Osteoblast (primary cell): Measurements from ENCODE around the gene ATP8B4. TPM values are rescaled to one million over a fixed set of nuclear protein-coding genes. Genes with fewer than 3 reads are reported as not detected.
"Not testable (repeated sequence)": the region's sequence is repeated elsewhere in the genome, so short reads cannot be mapped to it uniquely, and the experiment has no call there.

Source experiments
- DNase-seq: peaks from one replicate; pipeline ENCODE4 v3.0.0; 2011; ENCODE audit warnings: low spot score, mixed read lengths; ENCODE audit not compliant: insufficient read length; ENCODE audit errors: missing footprints
- H2AFZ ChIP-seq: 2 replicates; pipeline ENCODE4 v1.6.0; 2011; ENCODE audit warnings: mild to moderate bottlenecking, low read length
- H3K27ac ChIP-seq: 2 replicates; pipeline ENCODE4 v1.5.1; 2011; ENCODE audit warnings: mild to moderate bottlenecking, low read depth, low read length, moderate library complexity
- H3K27me3 ChIP-seq: 2 replicates; pipeline ENCODE4 v1.6.0; 2012; ENCODE audit warnings: mild to moderate bottlenecking, control low read depth, inconsistent platforms, low read length, moderate library complexity; ENCODE audit not compliant: insufficient read depth
- H3K36me3 ChIP-seq: 2 replicates; pipeline ENCODE4 v1.5.1; 2011; ENCODE audit warnings: mild to moderate bottlenecking, low read length, control low read depth, moderate library complexity; ENCODE audit not compliant: insufficient read depth
- H3K4me1 ChIP-seq: 2 replicates; pipeline ENCODE4 v1.5.1; 2011; ENCODE audit warnings: mild to moderate bottlenecking, low read length, control low read depth, moderate library complexity; ENCODE audit not compliant: insufficient read depth
- H3K4me2 ChIP-seq: 2 replicates; pipeline ENCODE4 v1.6.0; 2011; ENCODE audit warnings: mild to moderate bottlenecking, low read length; ENCODE audit not compliant: insufficient read depth
- H3K4me3 ChIP-seq: fragments of 200-600 bp; sonication (generic); 3 replicates; pipeline ENCODE4 v1.5.1; 2012; ENCODE audit warnings: mild to moderate bottlenecking, low read length, inconsistent platforms; ENCODE audit not compliant: insufficient read depth
- H3K79me2 ChIP-seq: 2 replicates; pipeline ENCODE4 v1.6.0; 2012; ENCODE audit warnings: mild to moderate bottlenecking, low read length, control low read depth, inconsistent platforms; ENCODE audit not compliant: insufficient read depth
- H3K9me3 ChIP-seq: 2 replicates; pipeline ENCODE4 v1.5.1; 2011; ENCODE audit warnings: low read depth, low read length, control low read depth
- H4K20me1 ChIP-seq: 2 replicates; pipeline ENCODE4 v1.6.0; 2012; ENCODE audit warnings: mild to moderate bottlenecking, low read length, control low read depth; ENCODE audit not compliant: insufficient read depth
- CTCF ChIP-seq: IDR thresholded peaks from 2 replicates; pipeline ENCODE4 v1.5.1; 2011; ENCODE audit warnings: mild to moderate bottlenecking, low read depth, low read length, moderate library complexity; ENCODE audit errors: extremely low read depth
- total RNA-seq: library from RNA; depleted of rRNA; stranded (reverse); fragments of >200 nt; gene quantifications from 2 replicates; pipeline ENCODE4 v1.2.3, GENCODE V29; 2012

Gene ATP8B4
- total RNA-seq, 1 donor, result 1.1 TPM

GRCh38 chr15:49977306-49977705 lies 141.7 kb downstream of the ATP8B4 start:
- Histone ChIP-seq H3K27me3 (no peaks in the 10 kb centered on the region), H3K27ac (no peak overlapping the region), H3K36me3 (no peaks in the 10 kb centered on the region), H3K4me2 (no peak overlapping the region), H3K4me1 (no peaks in the 10 kb centered on the region), H3K4me3 (no peak overlapping the region), H4K20me1 (no peaks in the 10 kb centered on the region), H2AFZ (no peak overlapping the region), H3K9me3 (no peaks in the 10 kb centered on the region), H3K79me2 (no peaks in the 10 kb centered on the region)
- no peak for TF ChIP-seq CTCF
- no peak for DNase-seq

DNA sequence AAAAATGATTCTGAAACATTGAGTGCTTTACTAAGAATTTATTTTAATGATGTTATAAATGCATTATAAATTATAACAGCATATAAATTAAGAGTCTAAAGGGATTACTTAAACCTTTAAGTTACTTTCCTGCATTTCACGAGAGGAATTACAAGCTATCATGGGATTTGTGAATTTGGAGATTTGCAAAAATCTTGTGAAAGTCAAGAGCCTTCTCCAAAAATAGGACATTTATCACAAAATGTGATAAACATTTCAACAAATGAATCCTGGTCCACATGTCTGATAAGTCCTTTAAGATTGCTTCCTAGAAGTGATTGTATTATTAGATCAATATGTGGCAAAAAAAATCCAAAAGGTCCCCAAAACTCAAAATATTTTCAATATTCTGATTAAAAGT lies 154.5 kb downstream of the ATP8B4 start:
- H3K4me2 ChIP-seq, result no peak overlapping the region
- H3K9me3 ChIP-seq, result no peaks in the 10 kb centered on the region
- no peaks in the 10 kb centered on the region for H3K36me3 ChIP-seq
- H3K4me1 ChIP-seq, result no peaks in the 10 kb centered on the region
- no peaks in the 10 kb centered on the region for H4K20me1 ChIP-seq
- no peak overlapping the region for H3K4me3 ChIP-seq
- TF ChIP-seq CTCF, result no peak
- H3K79me2 ChIP-seq, result no peaks in the 10 kb centered on the region
- H2AFZ ChIP-seq, result no peak overlapping the region
- no peak overlapping the region for H3K27ac ChIP-seq
- peak; percentile 9 for DNase-seq
- H3K27me3 ChIP-seq, result no peaks in the 10 kb centered on the region

DNA sequence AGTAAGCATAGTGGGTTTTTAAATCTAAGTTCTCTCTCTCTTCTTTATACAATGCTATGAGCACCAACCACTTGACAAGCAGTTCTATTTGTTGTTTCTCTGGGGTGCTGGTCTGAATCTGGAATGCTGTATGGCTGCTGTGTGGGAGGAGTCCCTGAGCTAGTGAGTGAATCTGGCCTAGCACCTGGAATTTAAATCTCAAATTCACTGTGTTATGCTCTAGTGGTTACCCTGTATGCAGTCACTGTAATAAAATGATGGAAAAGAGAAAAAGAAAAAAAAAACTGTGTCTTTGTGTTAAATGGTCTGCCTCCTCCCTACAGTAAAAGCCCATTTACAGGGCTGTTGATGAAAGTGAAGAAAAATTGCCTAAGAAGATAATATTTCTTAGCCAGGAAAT lies 155.0 kb downstream of the ATP8B4 start:
- no peak for TF ChIP-seq CTCF
- Histone ChIP-seq H3K79me2 (no peaks in the 10 kb centered on the region), H2AFZ (no peak overlapping the region), H3K27me3 (no peaks in the 10 kb centered on the region), H4K20me1 (no peaks in the 10 kb centered on the region), H3K36me3 (no peaks in the 10 kb centered on the region), H3K4me1 (no peaks in the 10 kb centered on the region), H3K9me3 (no peaks in the 10 kb centered on the region), H3K27ac (no peak overlapping the region), H3K4me2 (no peak overlapping the region), H3K4me3 (no peak overlapping the region)
- DNase-seq, result no peak

GRCh38 chr15:49963033-49963772 lies 155.8 kb downstream of the ATP8B4 start:
- H3K27me3 ChIP-seq, H3K4me2 ChIP-seq, H3K9me3 ChIP-seq, H3K36me3 ChIP-seq, H3K4me3 ChIP-seq, DNase-seq, H3K79me2 ChIP-seq, H3K4me1 ChIP-seq, H2AFZ ChIP-seq, H4K20me1 ChIP-seq, H3K27ac ChIP-seq: not testable (repeated sequence)
